ENCODE results near the gene DDX31. TPM values are rescaled to one million over a fixed set of nuclear protein-coding genes. Genes with fewer than 3 reads are reported as not detected.

The DDX31 gene
- total and polyA plus RNA-seq, 9 of the 15 experiments (the other 6 are each of a cell fraction or from before 2014, with no cell fraction given) = 11.9 to 24.6 (median 22.2) TPM

DNA sequence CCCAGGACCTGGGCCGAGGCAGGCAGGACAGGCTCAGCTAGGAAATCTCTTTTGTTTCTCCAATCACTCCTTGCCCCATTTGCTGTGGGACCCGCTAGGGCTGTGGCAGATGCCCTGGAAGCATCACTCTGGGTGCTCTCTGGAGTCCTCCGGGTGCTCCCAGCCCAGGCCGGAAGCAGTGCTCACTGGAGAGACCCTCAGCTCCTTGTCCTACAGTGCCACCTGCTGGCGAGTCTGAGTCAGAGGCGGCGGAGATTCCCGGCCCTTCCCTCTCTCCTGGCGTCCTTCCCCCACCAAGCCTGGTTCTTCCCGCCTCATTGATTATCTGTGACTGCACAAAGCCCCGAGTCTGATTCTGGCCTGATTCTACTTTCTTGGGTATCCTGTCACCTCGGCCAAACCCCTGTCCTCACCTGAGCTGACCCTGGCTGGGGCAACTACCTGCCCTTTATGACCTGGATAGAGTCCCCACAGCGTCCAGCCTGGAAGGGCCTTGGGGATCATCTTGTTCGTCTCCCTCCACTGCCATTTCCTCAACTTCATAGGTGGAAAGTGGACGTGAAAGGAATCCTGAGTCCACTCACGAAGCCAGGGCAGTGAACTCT is 94.7 kb downstream of the DDX31 start (continued):
- TF ChIP-seq XRCC4 (IDR thresholded peaks at IDR 0.05; ENCODE audit: extremely low read depth, insufficient read depth, insufficient read length) (no peak), RCOR1 (IDR thresholded peaks at IDR 0.05; ENCODE audit: borderline replicate concordance in 1 of 2, low read depth in 2 of 2, low read length in 2 of 2) (peak in 1 of 2 experiments; percentile 32; a peak in 1 of 4 replicates), JUND (IDR thresholded peaks at IDR 0.05; ENCODE audit: borderline replicate concordance, low read depth, low read length) (peak; percentile 33; the same call in 1 of the 2 replicates), JUND (tag; IDR thresholded peaks at IDR 0.05; ENCODE audit: borderline replicate concordance, low read depth, low read length) (no peak), SMC3 (conservative IDR thresholded peaks at IDR 0.05; ENCODE audit: insufficient read depth, low read depth, low read length) (peak; percentile 87), CC2D1A (IDR thresholded peaks at IDR 0.05) (0 out of 2 replicates have a peak, but pooled peaks have one; percentile 38), NONO (IDR thresholded peaks at IDR 0.05; ENCODE audit: low read depth in 2 of 2, low read length in 1 of 2) (peak in 1 of 2 experiments; percentile 58; a peak in 1 of 4 replicates), RB1 (IDR thresholded peaks at IDR 0.05; ENCODE audit: low read depth) (0 out of 2 replicates have a peak, but pooled peaks have one; percentile 39)
- TF ChIP-seq, protein P1, sequence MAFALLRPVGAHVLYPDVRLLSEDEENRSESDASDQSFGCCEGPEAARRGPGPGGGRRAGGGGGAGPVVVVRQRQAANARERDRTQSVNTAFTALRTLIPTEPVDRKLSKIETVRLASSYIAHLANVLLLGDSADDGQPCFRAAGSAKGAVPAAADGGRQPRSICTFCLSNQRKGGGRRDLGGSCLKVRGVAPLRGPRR (CRISPR knock-in tag; IDR thresholded peaks at IDR 0.05) = no peak
- TF ChIP-seq, protein P2, sequence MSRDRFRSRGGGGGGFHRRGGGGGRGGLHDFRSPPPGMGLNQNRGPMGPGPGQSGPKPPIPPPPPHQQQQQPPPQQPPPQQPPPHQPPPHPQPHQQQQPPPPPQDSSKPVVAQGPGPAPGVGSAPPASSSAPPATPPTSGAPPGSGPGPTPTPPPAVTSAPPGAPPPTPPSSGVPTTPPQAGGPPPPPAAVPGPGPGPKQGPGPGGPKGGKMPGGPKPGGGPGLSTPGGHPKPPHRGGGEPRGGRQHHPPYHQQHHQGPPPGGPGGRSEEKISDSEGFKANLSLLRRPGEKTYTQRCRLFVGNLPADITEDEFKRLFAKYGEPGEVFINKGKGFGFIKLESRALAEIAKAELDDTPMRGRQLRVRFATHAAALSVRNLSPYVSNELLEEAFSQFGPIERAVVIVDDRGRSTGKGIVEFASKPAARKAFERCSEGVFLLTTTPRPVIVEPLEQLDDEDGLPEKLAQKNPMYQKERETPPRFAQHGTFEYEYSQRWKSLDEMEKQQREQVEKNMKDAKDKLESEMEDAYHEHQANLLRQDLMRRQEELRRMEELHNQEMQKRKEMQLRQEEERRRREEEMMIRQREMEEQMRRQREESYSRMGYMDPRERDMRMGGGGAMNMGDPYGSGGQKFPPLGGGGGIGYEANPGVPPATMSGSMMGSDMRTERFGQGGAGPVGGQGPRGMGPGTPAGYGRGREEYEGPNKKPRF (IDR thresholded peaks at IDR 0.05; ENCODE audit: low read depth, low read length) = no peak
